Erythroblast (primary cell): ENCODE measurements around the gene SPDYE17.
"Not testable (repeated sequence)": the region's sequence is repeated elsewhere in the genome, so short reads cannot be mapped to it uniquely, and the experiment has no call there.

Source experiments
- GATA1 ChIP-seq: IDR thresholded peaks from 2 replicates; pipeline ENCODE4 v1.6.1; 2011; ENCODE audit warnings: low read depth, mild to moderate bottlenecking, control low read depth, low read length, moderate library complexity
- POLR2A ChIP-seq: IDR thresholded peaks from 2 replicates; pipeline ENCODE4 v1.6.1; 2011; ENCODE audit warnings: mild to moderate bottlenecking, low read length

- TF ChIP-seq POLR2A, GATA1: not testable (repeated sequence)
These were observed 46.0 kb downstream of the SPDYE17 start for GRCh38 chr7:76985924-76986717.
